HG03432 (cell line): ENCODE results near the gene SLCO2A1.

ENCODE experiments used
- ATAC-seq: cut with Tn5 transposase; IDR thresholded peaks from one replicate; pipeline ENCODE4 v1.9.1; 2021; ENCODE audit warnings: mild to moderate bottlenecking, moderate library complexity; ENCODE audit not compliant: unreplicated experiment

The SLCO2A1 gene

GRCh38 chr3:134035836-134036235, 6.1 kb upstream of the SLCO2A1 start:
- no peak for ATAC-seq

- ATAC-seq = no peak
Observed at GRCh38 chr3:134034005-134034785, 4.5 kb upstream of the SLCO2A1 start.

GRCh38 chr3:134033315-134033996, 3.7 kb upstream of the SLCO2A1 start:
- ATAC-seq = no peak

- ATAC-seq = no peak
Observed at GRCh38 chr3:134031348-134031915, 1.7 kb upstream of the SLCO2A1 start.

- ATAC-seq = no peak
Observed at GRCh38 chr3:134030379-134031347, 938 bp upstream of the SLCO2A1 start.

GRCh38 chr3:134029256-134029733, 430 bp downstream of the SLCO2A1 start:
- ATAC-seq = no peak

GRCh38 chr3:134028486-134029255, 1.1 kb downstream of the SLCO2A1 start:
- ATAC-seq = no peak

- no peak for ATAC-seq
Observed at GRCh38 chr3:134027631-134028030, 2.1 kb downstream of the SLCO2A1 start.

GRCh38 chr3:134020135-134020680, 9.5 kb downstream of the SLCO2A1 start:
- ATAC-seq = no peak

- no peak for ATAC-seq
Observed at GRCh38 chr3:134018850-134019249, 10.9 kb downstream of the SLCO2A1 start.

- ATAC-seq = no peak
Observed at GRCh38 chr3:134018406-134018805, 11.3 kb downstream of the SLCO2A1 start.

- ATAC-seq = no peak
Observed at GRCh38 chr3:134017490-134017889, 12.2 kb downstream of the SLCO2A1 start.

- ATAC-seq = no peak
Observed at GRCh38 chr3:134014270-134014669, 15.5 kb downstream of the SLCO2A1 start.

GRCh38 chr3:134013280-134013679, 16.4 kb downstream of the SLCO2A1 start:
- ATAC-seq = no peak

- ATAC-seq = no peak
Observed at GRCh38 chr3:134009345-134010000, 20.3 kb downstream of the SLCO2A1 start.

- no peak for ATAC-seq
Observed at GRCh38 chr3:134008630-134009156, 21.0 kb downstream of the SLCO2A1 start.

GRCh38 chr3:134007819-134008218, 21.9 kb downstream of the SLCO2A1 start:
- ATAC-seq = no peak

- no peak for ATAC-seq
Observed at GRCh38 chr3:134004841-134005240, 24.9 kb downstream of the SLCO2A1 start.

GRCh38 chr3:134003066-134003465, 26.7 kb downstream of the SLCO2A1 start:
- ATAC-seq = no peak
